Neural cell (in vitro differentiated cells): Measurements from ENCODE around the gene WDR36. TPM values are rescaled to one million over a fixed set of nuclear protein-coding genes. Genes with fewer than 3 reads are reported as not detected.

Experiments used
- H2AFZ ChIP-seq: fragments of 200-600, 300-800 bp; sonication (generic), shearing (Covaris generic); 2 replicates; pipeline ENCODE4 v1.6.0; 2014; ENCODE audit warnings: low read depth, mild to moderate bottlenecking, antibody characterized with exemption, low read length, moderate library complexity
- H3F3A ChIP-seq: fragments of 200-600 bp; shearing (Covaris generic); 2 replicates; pipeline ENCODE4 v1.6.1; 2016; ENCODE audit warnings: mild to moderate bottlenecking, moderate library complexity, mixed read lengths, antibody characterized with exemption, low read length; ENCODE audit not compliant: insufficient read depth, poor library complexity, severe bottlenecking
- H3K27ac ChIP-seq: fragments of 200-600, 300-800 bp; sonication (generic), shearing (Covaris generic); 2 replicates; pipeline ENCODE4 v1.5.1; 2014; ENCODE audit warnings: mild to moderate bottlenecking, low read length, moderate library complexity
- H3K27me3 ChIP-seq: fragments of 300-800, 200-600 bp; sonication (generic), shearing (Covaris generic); 2 replicates; pipeline ENCODE4 v1.6.0; 2014; ENCODE audit warnings: mild to moderate bottlenecking, low read depth, low read length, moderate library complexity; ENCODE audit not compliant: insufficient read depth
- H3K36me3 ChIP-seq: fragments of 300-800, 200-600 bp; sonication (generic), shearing (Covaris generic); 2 replicates; pipeline ENCODE4 v1.5.1; 2014; ENCODE audit warnings: mild to moderate bottlenecking, antibody characterized with exemption, low read length, moderate library complexity; ENCODE audit not compliant: insufficient read depth
- H3K4me2 ChIP-seq: fragments of 300-800, 200-600 bp; sonication (generic), shearing (Covaris generic); 2 replicates; pipeline ENCODE4 v1.6.0; 2014; ENCODE audit warnings: mild to moderate bottlenecking, low read length
- H3K4me3 ChIP-seq: fragments of 300-800, 200-600 bp; sonication (generic), shearing (Covaris generic); 2 replicates; pipeline ENCODE4 v1.5.1; 2014; ENCODE audit warnings: mild to moderate bottlenecking, low read length, moderate library complexity
- H3K79me2 ChIP-seq: fragments of 200-600 bp; shearing (Covaris generic); replicated peaks from 2 replicates; pipeline ENCODE4 v1.6.0; 2014; ENCODE audit warnings: mild to moderate bottlenecking, low read length, moderate library complexity; ENCODE audit not compliant: insufficient read depth
- H3K9ac ChIP-seq: fragments of 300-800, 200-600 bp; sonication (generic), shearing (Covaris generic); 2 replicates; pipeline ENCODE4 v1.6.1; 2016; ENCODE audit warnings: mild to moderate bottlenecking, low read length, mixed read lengths
- H3K9me2 ChIP-seq: fragments of 200-600 bp; shearing (Covaris generic); 2 replicates; pipeline ENCODE4 v1.6.1; 2016; ENCODE audit warnings: mild to moderate bottlenecking, low read length, mixed read lengths; ENCODE audit not compliant: insufficient read depth
- H3K9me3 ChIP-seq: fragments of 200-600, 300-800 bp; sonication (generic), shearing (Covaris generic); 2 replicates; pipeline ENCODE4 v1.6.1; 2016; ENCODE audit warnings: mild to moderate bottlenecking, mixed run types, low read length, moderate library complexity, mixed read lengths
- H4K20me1 ChIP-seq: fragments of 200-600 bp; shearing (Covaris generic); 2 replicates; pipeline ENCODE4 v1.6.1; 2016; ENCODE audit warnings: mild to moderate bottlenecking, mixed run types; ENCODE audit not compliant: insufficient read depth
- CTCF ChIP-seq: fragments of 450-650 bp; IDR thresholded peaks from 2 replicates; pipeline ENCODE4 v1.5.1; 2014; ENCODE audit warnings: antibody characterized with exemption, mild to moderate bottlenecking, moderate library complexity; ENCODE audit not compliant: poor library complexity, severe bottlenecking
- EP300 ChIP-seq: fragments of 450-650 bp; conservative IDR thresholded peaks from 2 replicates; pipeline ENCODE4 v1.6.1; 2014; ENCODE audit warnings: antibody characterized with exemption, mild to moderate bottlenecking, moderate library complexity; ENCODE audit not compliant: poor library complexity, severe bottlenecking
- EZH2 ChIP-seq: fragments of 200-600, 300-800 bp; shearing (Covaris generic), sonication (generic); IDR thresholded peaks from 2 replicates; pipeline ENCODE4 v1.6.1; 2014; ENCODE audit warnings: antibody characterized with exemption, low read length, borderline replicate concordance, mild to moderate bottlenecking; ENCODE audit not compliant: insufficient read depth, poor library complexity, severe bottlenecking
- MXI1 ChIP-seq: fragments of 450-650 bp; conservative IDR thresholded peaks from 2 replicates; pipeline ENCODE4 v1.6.1; 2014; ENCODE audit warnings: antibody characterized with exemption, mild to moderate bottlenecking; ENCODE audit not compliant: poor library complexity, severe bottlenecking
- POLR2AphosphoS5 ChIP-seq: IDR thresholded peaks from 2 replicates; pipeline ENCODE4 v1.6.1; 2012
- RAD21 ChIP-seq: fragments of 450-650 bp; conservative IDR thresholded peaks from 2 replicates; pipeline ENCODE4 v1.6.1; 2014; ENCODE audit warnings: antibody characterized with exemption, mild to moderate bottlenecking, moderate library complexity
- REST ChIP-seq: IDR thresholded peaks from 2 replicates; pipeline ENCODE4 v1.6.1; 2012; ENCODE audit warnings: borderline replicate concordance
- SMC3 ChIP-seq: fragments of 450-650 bp; conservative IDR thresholded peaks from 2 replicates; pipeline ENCODE4 v1.6.1; 2014; ENCODE audit warnings: antibody characterized with exemption, mild to moderate bottlenecking, moderate library complexity; ENCODE audit not compliant: poor library complexity
- TAF1 ChIP-seq: IDR thresholded peaks from 2 replicates; pipeline ENCODE4 v1.6.1; 2012; ENCODE audit warnings: low read depth
- polyA minus RNA-seq: library from RNA; depleted of rRNA, polyadenylated mRNA; stranded (reverse); fragments of >200 nt; gene quantifications from 2 replicates; pipeline ENCODE4 v1.2.3, GENCODE V29; 2014
- polyA plus RNA-seq: library from polyadenylated mRNA; depleted of rRNA; stranded (reverse); fragments of >200 nt; gene quantifications from 2 replicates; pipeline ENCODE4 v1.2.3, GENCODE V29; 2014

The WDR36 gene
- polyA plus RNA-seq (20.4 and 25.8 TPM in 2 replicates), polyA minus RNA-seq (55.5 and 63.7 TPM in 2 replicates)

GRCh38 chr5:111092062-111092853 is at the start of gene WDR36:
Gene WDR36 (plus strand): TSS chr5:111092348. CDS start chr5:111092457, 109 bp downstream.
- H3K27ac ChIP-seq: peak within 1 kb of the TSS; percentile 71
- H3F3A ChIP-seq: no peaks in the 10 kb centered on the region
- H4K20me1 ChIP-seq: no peaks in the 10 kb centered on the region
- H3K4me3 ChIP-seq: peak within 1 kb of the TSS; percentile 83
- H3K27me3 ChIP-seq: no peaks in the 10 kb centered on the region
- H3K4me2 ChIP-seq: peak within 1 kb of the TSS; percentile 72
- H3K9me3 ChIP-seq: no peaks in the 10 kb centered on the region
- TF ChIP-seq MXI1 (peak; percentile 100), CTCF (peak; percentile 57), REST (no peak), EZH2 (no peak), TAF1 (peak; percentile 28), POLR2AphosphoS5 (peak; percentile 87), SMC3 (peak; percentile 78), RAD21 (peak; percentile 56), EP300 (peak; percentile 65)
- H3K9me2 ChIP-seq: no peaks in the 10 kb centered on the region
- H3K9ac ChIP-seq: peak within 1 kb of the TSS; percentile 74
- H3K36me3 ChIP-seq: no peaks in the 10 kb centered on the region
- peak within 1 kb of the TSS; percentile 86 for H2AFZ ChIP-seq
- peaks cover 29% of the 10 kb centered on the region for H3K79me2 ChIP-seq

GRCh38 chr5:111043712-111044506 is 48.2 kb upstream of the WDR36 start:
- Histone ChIP-seq H3K27ac (no peak overlapping the region), H3K9me3 (no peaks in the 10 kb centered on the region), H3K4me3 (no peak overlapping the region), H3K9me2 (no peaks in the 10 kb centered on the region), H3F3A (no peaks in the 10 kb centered on the region), H2AFZ (no peak overlapping the region), H4K20me1 (no peaks in the 10 kb centered on the region), H3K27me3 (no peaks in the 10 kb centered on the region), H3K4me2 (no peak overlapping the region), H3K9ac (no peak overlapping the region), H3K36me3 (no peaks in the 10 kb centered on the region), H3K79me2 (no peaks in the 10 kb centered on the region)
- no peak for TF ChIP-seq CTCF
- TF ChIP-seq MXI1: no peak
- no peak for TF ChIP-seq SMC3
- TF ChIP-seq EZH2: no peak
- no peak for TF ChIP-seq RAD21
- no peak for TF ChIP-seq POLR2AphosphoS5
- TF ChIP-seq EP300: no peak
- TF ChIP-seq TAF1: no peak
- no peak for TF ChIP-seq REST
